K562 (cell line): ENCODE measurements around the gene HNMT.

Source experiments
- CTCF ChIP-seq, 3 experiments: IDR thresholded peaks in 2 of 3; conservative IDR thresholded peaks in 1 of 3; 2 replicates each; pipeline ENCODE4 v1.5.1; 2011 to 2012; ENCODE audit warnings: low read length in 3 of 3, mild to moderate bottlenecking in 3 of 3, control low read depth in 2 of 3, improper control_type of control experiment in 1 of 3, inconsistent platforms in 1 of 3, low read depth in 1 of 3, mixed read lengths in 1 of 3, moderate library complexity in 1 of 3; ENCODE audit not compliant: insufficient read depth in 2 of 3
- ELK1 ChIP-seq: sonication (generic); formaldehyde crosslinking; IDR thresholded peaks from 2 replicates; pipeline ENCODE4 v1.8.1; 2022; ENCODE audit warnings: missing genetic modification reagents
- ILK ChIP-seq: fragments of 450-650 bp; IDR thresholded peaks from 2 replicates; pipeline ENCODE4 v1.6.1; 2016; ENCODE audit warnings: missing genetic modification characterization, low read depth, mild to moderate bottlenecking, missing compliant biosample characterization, moderate library complexity, borderline replicate concordance
- NFYB ChIP-seq: IDR thresholded peaks from 2 replicates; pipeline ENCODE4 v1.6.1; 2011; ENCODE audit warnings: mild to moderate bottlenecking, moderate library complexity; ENCODE audit not compliant: insufficient read length; ENCODE audit errors: extremely low read depth
- NR3C1 ChIP-seq: sonication (generic); formaldehyde crosslinking; IDR thresholded peaks from 2 replicates; pipeline ENCODE4 v1.8.1; 2022; ENCODE audit warnings: missing genetic modification reagents
- POLR2AphosphoS5 ChIP-seq: IDR thresholded peaks from 2 replicates; pipeline ENCODE4 v1.6.1; 2011; ENCODE audit warnings: mild to moderate bottlenecking, low read depth, low read length, moderate library complexity; ENCODE audit not compliant: control insufficient read depth, insufficient read depth
- RFX5 ChIP-seq: IDR thresholded peaks from 2 replicates; pipeline ENCODE4 v1.6.1; 2011; ENCODE audit warnings: low read depth, mild to moderate bottlenecking, improper control_type of control experiment, low read length
- SMC3 ChIP-seq: conservative IDR thresholded peaks from 2 replicates; pipeline ENCODE4 v1.6.1; 2011; ENCODE audit warnings: low read depth, low read length, improper control_type of control experiment; ENCODE audit not compliant: insufficient read depth
- TCFL5 ChIP-seq: fragments of 250-450 bp; sonication (Bioruptor Pico); conservative IDR thresholded peaks from 2 replicates; pipeline ENCODE4 v1.6.1; 2021; ENCODE audit warnings: mild to moderate bottlenecking, moderate library complexity, matching md5 sums
- U2AF2 ChIP-seq: fragments of 200-400 bp; formaldehyde crosslinking; optimal IDR thresholded peaks from 2 replicates; pipeline ENCODE3; 2017; ENCODE audit warnings: low read depth, mild to moderate bottlenecking, low read length
- ZNF184 ChIP-seq: sonication (generic); formaldehyde crosslinking; IDR thresholded peaks from 2 replicates; pipeline ENCODE4 v1.5.0; 2020; ENCODE audit warnings: missing genetic modification reagents
- ZNF24 ChIP-seq: fragments of 450-650 bp; IDR thresholded peaks from 2 replicates; pipeline ENCODE4 v1.6.1; 2016
- TF ChIP-seq, protein P1 (sequence below): sonication (generic); formaldehyde crosslinking; IDR thresholded peaks from 2 replicates; pipeline ENCODE4 v1.8.0; 2022; ENCODE audit warnings: mild to moderate bottlenecking, low read depth, missing genetic modification reagents
- TF ChIP-seq, protein P2 (sequence below), 2 experiments: fragments of 450-650 bp; conservative IDR thresholded peaks; 2 replicates each; pipeline ENCODE4 v1.6.1; 2017; ENCODE audit warnings: mild to moderate bottlenecking in 2 of 2, moderate library complexity in 2 of 2

- TF ChIP-seq NFYB (no peak), U2AF2 (no peak), ZNF184 (CRISPR knock-in tag) (no peak), SMC3 (no peak), ZNF24 (no peak), CTCF (IDR thresholded peaks at IDR 0.05 in 2 of 3, conservative IDR thresholded peaks at IDR 0.05 in 1 of 3; ENCODE audit: insufficient read depth in 2 of 3, low read depth in 1 of 3, low read length in 3 of 3) (no peak), RFX5 (no peak), POLR2AphosphoS5 (no peak), NR3C1 (no peak), TCFL5 (no peak), ILK (tag) (no peak), ELK1 (CRISPR knock-in tag) (no peak)
- TF ChIP-seq, protein P1, sequence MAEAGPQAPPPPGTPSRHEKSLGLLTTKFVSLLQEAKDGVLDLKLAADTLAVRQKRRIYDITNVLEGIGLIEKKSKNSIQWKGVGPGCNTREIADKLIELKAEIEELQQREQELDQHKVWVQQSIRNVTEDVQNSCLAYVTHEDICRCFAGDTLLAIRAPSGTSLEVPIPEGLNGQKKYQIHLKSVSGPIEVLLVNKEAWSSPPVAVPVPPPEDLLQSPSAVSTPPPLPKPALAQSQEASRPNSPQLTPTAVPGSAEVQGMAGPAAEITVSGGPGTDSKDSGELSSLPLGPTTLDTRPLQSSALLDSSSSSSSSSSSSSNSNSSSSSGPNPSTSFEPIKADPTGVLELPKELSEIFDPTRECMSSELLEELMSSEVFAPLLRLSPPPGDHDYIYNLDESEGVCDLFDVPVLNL: no peak
- TF ChIP-seq, protein P2, sequence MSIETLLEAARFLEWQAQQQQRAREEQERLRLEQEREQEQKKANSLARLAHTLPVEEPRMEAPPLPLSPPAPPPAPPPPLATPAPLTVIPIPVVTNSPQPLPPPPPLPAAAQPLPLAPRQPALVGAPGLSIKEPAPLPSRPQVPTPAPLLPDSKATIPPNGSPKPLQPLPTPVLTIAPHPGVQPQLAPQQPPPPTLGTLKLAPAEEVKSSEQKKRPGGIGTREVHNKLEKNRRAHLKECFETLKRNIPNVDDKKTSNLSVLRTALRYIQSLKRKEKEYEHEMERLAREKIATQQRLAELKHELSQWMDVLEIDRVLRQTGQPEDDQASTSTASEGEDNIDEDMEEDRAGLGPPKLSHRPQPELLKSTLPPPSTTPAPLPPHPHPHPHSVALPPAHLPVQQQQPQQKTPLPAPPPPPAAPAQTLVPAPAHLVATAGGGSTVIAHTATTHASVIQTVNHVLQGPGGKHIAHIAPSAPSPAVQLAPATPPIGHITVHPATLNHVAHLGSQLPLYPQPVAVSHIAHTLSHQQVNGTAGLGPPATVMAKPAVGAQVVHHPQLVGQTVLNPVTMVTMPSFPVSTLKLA (conservative IDR thresholded peaks at IDR 0.05): no peak
Measured at GRCh38 chr2:138026111-138027020, 62.1 kb downstream of the HNMT start.
